GM23338 (cell line): Measurements from ENCODE around the gene GLRX2. TPM values are rescaled to one million over a fixed set of nuclear protein-coding genes. Genes with fewer than 3 reads are reported as not detected.

ENCODE experiments used
- ATAC-seq: fragments of 200-7000 bp; cut with Tn5 transposase; 3 replicates; pipeline ENCODE4 v1.9.1; 2020
- DNase-seq: peaks from one replicate; pipeline ENCODE4 v3.0.0-alpha.2; 2015; ENCODE audit warnings: low spot score
- H2AFZ ChIP-seq: fragments of 200-600 bp; sonication (generic); 2 replicates; pipeline ENCODE4 v1.8.0; 2016; ENCODE audit warnings: antibody characterized with exemption, mild to moderate bottlenecking, moderate library complexity
- H3F3A ChIP-seq: fragments of 200-600 bp; sonication (generic); replicated peaks from 2 replicates; pipeline ENCODE4 v1.8.0; 2017; ENCODE audit warnings: antibody characterized with exemption, mixed run types, low read depth
- H3K27ac ChIP-seq: fragments of 200-600 bp; sonication (generic); 2 replicates; pipeline ENCODE4 v1.6.1; 2016; ENCODE audit warnings: low read depth
- H3K27me3 ChIP-seq: fragments of 200-600 bp; sonication (generic); 2 replicates; pipeline ENCODE4 v1.8.0; 2016; ENCODE audit warnings: mild to moderate bottlenecking, mixed run types, moderate library complexity; ENCODE audit not compliant: insufficient read depth
- H3K36me3 ChIP-seq: fragments of 200-600 bp; sonication (generic); 2 replicates; pipeline ENCODE4 v1.8.0; 2016; ENCODE audit warnings: mild to moderate bottlenecking; ENCODE audit not compliant: insufficient read depth
- H3K4me1 ChIP-seq: fragments of 200-600 bp; sonication (generic); 2 replicates; pipeline ENCODE4 v1.8.0; 2016; ENCODE audit warnings: mild to moderate bottlenecking, moderate library complexity; ENCODE audit not compliant: insufficient read depth
- H3K4me2 ChIP-seq: fragments of 200-600 bp; sonication (generic); 2 replicates; pipeline ENCODE4 v1.7.1; 2017; ENCODE audit warnings: mixed run types
- H3K4me3 ChIP-seq: fragments of 200-600 bp; sonication (generic); 2 replicates; pipeline ENCODE4 v1.6.1; 2016; ENCODE audit warnings: mixed run types
- H3K79me2 ChIP-seq: fragments of 200-600 bp; sonication (generic); replicated peaks from 2 replicates; pipeline ENCODE4 v1.8.0; 2017; ENCODE audit warnings: mild to moderate bottlenecking; ENCODE audit not compliant: insufficient read depth
- H3K9me2 ChIP-seq: fragments of 200-600 bp; sonication (generic); 2 replicates; pipeline ENCODE4 v1.8.0; 2017; ENCODE audit not compliant: insufficient read depth
- H4K20me1 ChIP-seq: fragments of 200-600 bp; sonication (generic); replicated peaks from 2 replicates; pipeline ENCODE4 v1.8.0; 2017; ENCODE audit warnings: mild to moderate bottlenecking; ENCODE audit not compliant: insufficient read depth
- H3K27ac Mint-ChIP-seq: 2 replicates; pipeline ENCODE4 v1.8.0; 2020; ENCODE audit warnings: inconsistent platforms, mild to moderate bottlenecking, moderate library complexity, mixed read lengths
- H3K27me3 Mint-ChIP-seq: 3 replicates; pipeline ENCODE4 v1.8.0; 2022; ENCODE audit warnings: low read depth, mild to moderate bottlenecking, moderate library complexity, mixed read lengths, inconsistent platforms; ENCODE audit not compliant: insufficient read depth, poor library complexity
- H3K36me3 Mint-ChIP-seq: 3 replicates; pipeline ENCODE4 v1.8.0; 2021; ENCODE audit warnings: low read depth, mild to moderate bottlenecking, inconsistent platforms, moderate library complexity, mixed read lengths
- H3K4me1 Mint-ChIP-seq: 3 replicates; pipeline ENCODE4 v1.8.0; 2020; ENCODE audit warnings: mild to moderate bottlenecking, inconsistent platforms, mixed read lengths
- H3K4me3 Mint-ChIP-seq: 3 replicates; pipeline ENCODE4 v1.8.0; 2021; ENCODE audit warnings: moderate library complexity, mild to moderate bottlenecking, inconsistent platforms, mixed read lengths
- H3K9me3 Mint-ChIP-seq: 3 replicates; pipeline ENCODE4 v1.8.0; 2020; ENCODE audit warnings: moderate library complexity, mild to moderate bottlenecking, inconsistent platforms, mixed read lengths
- CREB1 ChIP-seq: fragments of 250-450 bp; sonication (Bioruptor Pico); IDR thresholded peaks from 2 replicates; pipeline ENCODE4 v1.5.0; 2020; ENCODE audit warnings: low read depth, mild to moderate bottlenecking, moderate library complexity
- CTCF ChIP-seq, 2 experiments: fragments of 200-600 bp in 1 of 2; sonication (generic) in 1 of 2; conservative IDR thresholded peaks; 2 replicates each; pipeline versions ENCODE4 v1.5.1 to v1.6.1; 2016 to 2017; ENCODE audit warnings: antibody characterized with exemption in 2 of 2, low read depth in 2 of 2, mild to moderate bottlenecking in 2 of 2, moderate library complexity in 1 of 2
- ETS1 ChIP-seq: IDR thresholded peaks from 2 replicates; pipeline ENCODE4 v1.6.1; 2016; ENCODE audit warnings: antibody characterized with exemption
- EZH2 ChIP-seq: fragments of 200-600 bp; sonication (generic); IDR thresholded peaks from one replicate; pipeline ENCODE4 v1.8.0; 2017; ENCODE audit warnings: antibody characterized with exemption, mild to moderate bottlenecking, low read depth; ENCODE audit not compliant: unreplicated experiment
- EZH2phosphoT487 ChIP-seq: fragments of 200-600 bp; sonication (generic); IDR thresholded peaks from one replicate; pipeline ENCODE4 v1.8.1; 2018; ENCODE audit warnings: antibody characterized with exemption; ENCODE audit not compliant: unreplicated experiment
- NANOG ChIP-seq: IDR thresholded peaks from 2 replicates; pipeline ENCODE4 v1.6.1; 2016; ENCODE audit warnings: antibody characterized with exemption, borderline replicate concordance
- POLR2AphosphoS5 ChIP-seq: IDR thresholded peaks from 2 replicates; pipeline ENCODE4 v1.6.1; 2016; ENCODE audit warnings: antibody characterized with exemption, low read depth
- REST ChIP-seq: IDR thresholded peaks from one replicate; pipeline ENCODE4 v1.6.1; 2018; ENCODE audit warnings: antibody characterized with exemption; ENCODE audit not compliant: unreplicated experiment
- STAT1 ChIP-seq: IDR thresholded peaks from one replicate; pipeline ENCODE4 v1.6.1; 2016; ENCODE audit warnings: antibody characterized with exemption; ENCODE audit not compliant: unreplicated experiment
- ZNF331 ChIP-seq: fragments of 250-450 bp; sonication (Bioruptor Pico); IDR thresholded peaks from 2 replicates; pipeline ENCODE4 v1.5.0; 2020; ENCODE audit warnings: low read depth, mild to moderate bottlenecking, moderate library complexity
- ZNF462 ChIP-seq: fragments of 250-450 bp; sonication (Bioruptor Pico); IDR thresholded peaks from 2 replicates; pipeline ENCODE4 v1.5.0; 2020; ENCODE audit warnings: mild to moderate bottlenecking, moderate library complexity
- polyA plus RNA-seq: library from polyadenylated mRNA; unstranded; fragments of >200 nt; fragmentation: Nextera tagmentation; extraction: Ambion mirVana; gene quantifications from 2 replicates; pipeline ENCODE4 v1.2.1, GENCODE V29; 2016
- total RNA-seq: library from RNA; depleted of rRNA; stranded (reverse); fragments of >200 nt; shearing (Covaris generic); gene quantifications from 2 replicates; pipeline ENCODE4 v1.2.3, GENCODE V29; 2014

GLRX2 gene
- total and polyA plus RNA-seq, 2 experiments from 2014 or later = 7.7 to 28.3 TPM

GRCh38 chr1:193108471-193108870 lies 3.3 kb upstream of the GLRX2 start (continued):
- TF ChIP-seq ZNF462 (CRISPR knock-in tag) = no peak
- TF ChIP-seq NANOG = no peak
- TF ChIP-seq ETS1 = no peak
- TF ChIP-seq STAT1 = no peak
- no peak for TF ChIP-seq ZNF331 (CRISPR knock-in tag)

GRCh38 chr1:193105821-193106177 lies 585 bp upstream of the GLRX2 start:
- H3K9me3 Mint-ChIP-seq = no peaks in the 10 kb centered on the region
- H3K79me2 ChIP-seq = peaks cover 12% of the 10 kb centered on the region; the same call in 1 of the 2 replicates
- H3K36me3 Mint-ChIP-seq = no peaks in the 10 kb centered on the region
- peaks cover 25% of the 10 kb centered on the region; the same call in 2 of the 3 replicates for H3K4me1 Mint-ChIP-seq
- no peaks in the 10 kb centered on the region for H3K9me2 ChIP-seq
- H3K36me3 ChIP-seq = no peaks in the 10 kb centered on the region; the same call in 1 of the 2 replicates
- peaks cover 2% of the 10 kb centered on the region for H3K27me3 Mint-ChIP-seq
- peak overlapping the region; percentile 61 for H3K27ac ChIP-seq
- peak overlapping the region; percentile 50; the same call in 1 of the 2 replicates for H2AFZ ChIP-seq
- no peak for DNase-seq
- H3K4me1 ChIP-seq = peaks cover 11% of the 10 kb centered on the region; the same call in 1 of the 2 replicates
- H3K4me2 ChIP-seq = peak overlapping the region; percentile 98
- peaks cover 11% of the 10 kb centered on the region for H3F3A ChIP-seq
- peak overlapping the region; percentile 89 for H3K27ac Mint-ChIP-seq
- peak overlapping the region; percentile 95 for H3K4me3 ChIP-seq
- no peak for ATAC-seq
- peak overlapping the region; percentile 84 for H3K4me3 Mint-ChIP-seq
- peaks cover 16% of the 10 kb centered on the region for H3K27me3 ChIP-seq
- H4K20me1 ChIP-seq = peaks cover 8% of the 10 kb centered on the region
- TF ChIP-seq CREB1 (CRISPR knock-in tag) (no peak), STAT1 (no peak), ETS1 (no peak), POLR2AphosphoS5 (no peak), ZNF331 (CRISPR knock-in tag) (no peak), CTCF (conservative IDR thresholded peaks at IDR 0.05; ENCODE audit: low read depth in 2 of 2) (no peak), REST (no peak), NANOG (no peak), EZH2phosphoT487 (no peak), EZH2 (no peak)
